ENCODE measurements around the gene FBXO21.
"Not testable (repeated sequence)": the region's sequence is repeated elsewhere in the genome, so short reads cannot be mapped to it uniquely, and the experiment has no call there.

The FBXO21 gene

DNA sequence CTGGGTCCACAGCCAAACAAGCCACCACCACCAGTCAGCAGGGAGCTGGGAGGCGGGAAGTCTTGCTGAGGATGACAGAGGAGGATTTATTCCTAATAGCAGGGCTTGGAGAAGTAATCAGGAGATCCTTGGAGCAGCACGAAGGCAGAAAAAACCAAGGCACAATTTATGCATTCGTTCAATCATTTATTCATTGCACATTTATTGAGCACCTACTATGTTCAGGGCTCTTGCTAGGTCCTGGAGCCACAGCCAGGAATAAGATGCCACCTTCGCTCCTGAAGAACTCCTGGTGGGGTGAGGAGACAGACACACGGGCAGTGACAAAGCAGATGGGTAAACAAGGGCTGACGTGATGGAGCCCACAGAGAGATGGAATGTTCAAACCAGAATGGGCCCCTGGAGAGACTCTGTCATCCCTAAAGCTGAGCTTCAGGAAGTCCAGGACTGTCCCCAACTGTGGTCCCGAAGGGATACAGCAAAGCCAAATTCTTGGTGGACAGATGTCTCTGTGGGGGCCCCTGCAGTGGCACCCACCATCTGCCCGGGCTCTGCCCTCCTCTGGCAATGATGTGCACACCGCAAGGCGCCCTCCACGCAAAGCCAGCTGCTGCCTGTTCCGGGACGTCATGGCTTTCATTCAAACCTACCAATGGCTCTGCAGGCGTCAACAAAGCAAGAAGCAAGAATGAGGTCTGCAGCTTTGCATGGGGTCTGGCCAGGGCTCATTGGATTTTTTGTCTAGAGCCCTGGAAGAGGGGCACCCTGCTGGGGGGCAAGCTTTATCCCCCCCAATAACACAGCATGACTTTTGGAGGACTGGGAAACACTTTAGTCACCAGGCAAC is 88.1 kb downstream of the FBXO21 start:
- no peak for DNase-seq (ENCODE audit: low read depth)

DNA sequence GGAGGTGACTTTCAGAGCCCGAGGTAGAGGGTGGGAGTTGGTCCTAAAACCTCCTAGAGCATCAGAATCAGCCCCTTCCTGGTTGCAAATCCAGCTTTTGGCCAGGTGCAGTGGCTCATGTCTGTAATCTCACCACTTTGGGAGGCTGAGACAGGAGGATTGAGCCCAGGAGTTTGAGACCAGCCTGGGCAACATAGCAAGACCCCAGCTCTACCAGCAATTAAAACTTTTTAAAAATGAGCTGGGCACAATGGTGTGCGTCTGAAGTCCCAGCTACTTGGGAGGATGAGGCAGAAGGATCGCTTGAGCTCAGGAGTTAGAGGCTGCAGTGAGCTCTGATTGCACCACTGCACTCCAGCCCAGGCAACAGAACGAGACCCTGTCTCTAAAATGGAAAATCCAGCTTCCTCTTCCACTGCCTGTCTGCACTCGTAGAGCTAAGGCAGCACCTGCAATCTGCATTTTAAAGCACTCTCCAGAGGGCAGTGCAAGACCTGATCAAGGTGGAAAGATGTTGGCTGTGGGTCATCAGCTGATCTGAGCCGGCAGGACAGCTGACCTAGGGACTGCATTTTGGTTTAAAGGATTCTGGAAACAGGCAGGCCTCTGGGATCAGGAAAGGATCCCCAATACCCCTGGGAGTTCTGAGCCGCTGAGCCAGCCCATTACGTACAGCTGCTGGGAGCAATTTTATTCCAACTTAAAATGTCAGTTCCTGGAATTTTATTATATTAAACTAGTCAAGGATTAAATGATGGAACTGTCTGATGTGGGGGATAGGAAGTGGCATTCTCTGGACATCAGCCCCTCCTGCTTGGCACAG is 89.2 kb downstream of the FBXO21 start:
- DNase-seq (ENCODE audit: low read depth): no peak

DNA sequence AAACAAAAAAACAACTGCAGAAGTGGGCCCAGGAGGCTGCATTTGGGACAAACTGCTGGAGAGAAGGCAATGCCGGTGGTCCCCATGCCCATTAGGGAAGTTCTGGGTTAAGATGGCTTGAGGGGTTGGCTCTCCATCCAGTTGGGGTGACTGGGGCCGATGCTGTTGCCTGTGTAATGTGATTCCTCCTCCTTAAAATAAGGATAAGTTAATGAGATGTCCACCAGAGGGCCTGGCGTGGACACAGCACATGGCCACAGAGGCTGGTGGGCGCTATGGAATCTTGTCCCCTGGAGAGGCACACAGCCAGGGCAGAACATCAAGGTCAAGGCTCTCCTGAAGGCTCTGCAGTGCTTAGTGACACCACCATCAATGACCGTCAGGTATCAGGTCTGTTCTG is 90.0 kb downstream of the FBXO21 start:
- DNase-seq (ENCODE audit: low read depth): no peak

DNA sequence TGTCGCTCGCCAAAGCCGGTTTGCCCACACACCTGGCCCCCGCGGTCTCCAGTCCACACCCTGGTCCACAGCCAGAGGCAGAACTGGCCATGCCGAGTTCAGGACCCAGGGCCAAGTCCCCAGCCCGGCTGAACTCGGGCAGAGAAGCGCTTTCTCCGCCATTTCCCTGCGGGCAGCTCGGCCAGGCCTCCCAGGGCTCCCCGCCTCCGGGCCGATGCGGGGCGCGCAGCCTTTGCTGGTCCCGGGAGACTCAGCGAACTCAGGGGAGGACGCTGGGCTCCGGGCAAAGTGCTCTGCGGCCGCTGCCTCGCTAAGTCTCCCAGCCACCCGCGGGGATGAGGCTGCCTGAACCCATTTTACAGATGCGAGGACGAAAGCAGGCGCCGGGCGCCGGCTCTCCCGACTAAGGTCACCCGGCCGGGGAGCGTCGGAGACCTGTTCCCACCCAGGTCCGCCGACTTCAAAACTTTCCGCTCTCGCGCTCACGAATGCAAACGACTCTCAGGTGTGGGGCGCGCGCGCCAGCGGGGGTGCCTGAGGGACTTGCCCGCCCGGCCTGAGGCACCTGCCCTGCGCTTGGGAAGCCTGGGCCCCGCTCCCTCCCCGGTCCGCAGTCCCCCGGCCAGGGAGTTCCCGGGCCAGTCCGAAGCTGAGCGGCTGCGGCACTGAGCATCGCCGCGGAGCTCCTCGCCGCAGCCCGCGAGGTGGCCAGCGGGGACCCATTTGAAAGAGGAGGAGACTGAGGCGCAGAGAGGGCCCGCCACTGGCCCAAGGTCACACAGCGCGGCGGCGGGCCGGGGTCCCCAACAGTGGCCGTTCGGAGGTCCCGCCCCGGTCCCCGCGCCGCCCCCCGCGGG is 91.7 kb downstream of the FBXO21 start:
- DNase-seq (ENCODE audit: low read depth): no peak

DNA sequence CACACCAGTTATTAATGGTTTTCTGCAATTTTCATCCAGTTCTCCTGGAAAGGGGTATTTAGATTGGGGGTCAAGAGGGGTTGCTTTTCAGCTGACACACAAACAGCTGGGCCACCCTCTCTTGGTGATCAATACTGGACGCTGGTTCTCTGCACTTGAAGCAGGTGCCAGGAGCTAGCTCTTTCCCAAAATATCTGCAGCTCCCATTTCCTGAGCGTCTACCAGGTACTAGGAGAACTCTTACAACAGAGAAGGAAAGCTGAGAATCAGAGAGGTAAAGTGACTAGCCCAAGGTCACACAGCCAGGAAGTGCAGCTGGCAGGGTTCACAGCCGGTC is 92.3 kb downstream of the FBXO21 start:
- DNase-seq (ENCODE audit: low read depth): no peak

DNA sequence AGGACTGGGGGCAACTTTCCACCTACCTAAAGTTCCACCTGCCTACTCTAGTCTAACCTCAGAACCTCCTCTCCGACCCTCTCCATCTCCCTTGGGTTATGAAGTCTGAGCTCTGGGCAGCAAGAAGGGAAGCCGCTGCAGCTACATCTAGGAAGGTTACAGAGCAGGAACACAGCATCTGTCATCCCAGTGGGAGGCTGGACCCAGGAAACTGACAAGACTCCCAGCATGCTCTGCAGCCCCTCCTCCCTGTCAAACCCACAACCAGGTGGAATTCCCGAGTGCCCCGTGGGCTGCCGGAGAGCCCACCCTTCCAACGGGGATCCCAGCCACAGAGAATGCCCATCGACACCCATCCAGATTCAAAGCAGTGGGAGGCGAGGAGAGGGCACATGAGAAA is 93.1 kb downstream of the FBXO21 start:
- no peak for DNase-seq (ENCODE audit: low read depth)

DNA sequence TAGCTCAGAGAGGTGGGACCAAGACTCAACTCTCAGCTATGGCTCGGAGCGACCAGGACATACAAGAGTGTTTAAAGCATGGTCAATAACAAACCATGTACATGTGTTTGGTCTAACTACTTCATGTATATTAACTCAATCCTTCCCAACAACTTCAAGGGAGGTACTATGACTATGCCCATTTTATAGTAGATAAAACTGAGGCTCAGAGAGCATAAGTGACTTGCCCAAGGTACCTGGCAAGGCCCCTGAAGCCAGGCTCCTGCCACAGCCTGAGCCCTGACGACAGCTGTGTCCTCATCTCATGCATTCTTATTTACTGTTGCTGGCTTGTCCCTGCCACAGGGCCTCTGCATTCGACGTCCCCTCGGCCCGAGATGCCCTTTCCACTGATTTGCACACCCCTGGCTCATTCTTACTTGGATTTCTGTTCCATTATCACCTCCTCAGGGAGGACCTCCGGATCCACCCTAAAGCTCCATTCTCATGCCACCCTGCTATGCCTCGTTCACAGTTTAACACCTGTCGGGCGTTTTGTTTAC is 93.7 kb downstream of the FBXO21 start:
- no peak for DNase-seq (ENCODE audit: low read depth)

DNA sequence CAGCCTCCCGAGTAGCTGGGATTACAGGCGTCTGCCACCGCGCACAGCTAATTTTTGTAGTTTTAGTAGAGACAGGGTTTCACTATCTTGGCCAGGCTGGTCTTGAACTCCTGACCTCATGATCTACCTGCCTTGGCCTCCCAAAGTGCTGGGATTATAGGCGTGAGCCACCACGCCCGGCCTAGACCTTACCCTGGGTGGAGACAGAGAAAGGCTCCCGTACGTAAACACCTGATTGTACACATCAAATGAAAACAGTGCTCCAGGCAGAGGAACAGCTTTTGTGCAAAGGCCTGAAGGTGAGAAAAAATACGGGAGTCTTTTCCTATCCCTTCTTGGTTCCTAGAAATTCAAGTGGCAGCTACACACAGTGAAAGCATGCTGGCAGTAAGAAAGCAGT is 95.1 kb downstream of the FBXO21 start:
- not testable (repeated sequence) for DNase-seq (ENCODE audit: low read depth)

DNA sequence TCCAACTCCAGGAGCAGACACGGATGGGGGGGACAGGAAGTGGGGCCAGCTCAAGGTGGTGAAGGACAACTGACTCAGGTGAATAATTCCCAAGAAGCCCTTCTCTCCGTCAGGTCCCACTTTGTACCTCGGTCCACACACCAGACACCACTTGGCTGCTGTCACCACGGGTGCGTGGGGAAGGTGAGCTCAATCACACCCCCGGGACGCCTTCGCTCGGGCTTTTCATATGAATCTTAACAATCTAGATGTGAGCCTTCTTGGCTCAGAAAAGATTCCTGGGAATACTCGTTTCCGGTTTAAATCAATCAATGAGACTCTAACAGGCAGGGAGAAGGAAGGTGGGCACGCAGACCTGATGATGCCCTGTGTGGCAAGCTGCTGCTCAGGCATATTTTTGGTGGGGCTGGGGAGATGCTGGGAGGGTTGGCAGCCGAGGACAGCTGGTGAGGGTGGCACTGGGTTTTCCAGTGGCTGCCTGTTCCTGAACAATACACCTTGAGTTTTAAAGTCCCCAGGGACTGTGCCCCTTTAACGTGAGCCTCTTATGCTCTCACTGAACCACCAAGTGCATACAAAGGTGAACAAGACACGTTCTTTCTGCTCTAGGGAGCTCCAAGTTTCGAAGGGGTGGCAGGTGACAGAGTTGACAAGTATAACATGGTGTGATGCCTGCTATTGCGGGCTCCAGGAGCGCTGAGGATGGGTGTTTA is 96.2 kb downstream of the FBXO21 start:
- DNase-seq (ENCODE audit: low read depth): no peak

DNA sequence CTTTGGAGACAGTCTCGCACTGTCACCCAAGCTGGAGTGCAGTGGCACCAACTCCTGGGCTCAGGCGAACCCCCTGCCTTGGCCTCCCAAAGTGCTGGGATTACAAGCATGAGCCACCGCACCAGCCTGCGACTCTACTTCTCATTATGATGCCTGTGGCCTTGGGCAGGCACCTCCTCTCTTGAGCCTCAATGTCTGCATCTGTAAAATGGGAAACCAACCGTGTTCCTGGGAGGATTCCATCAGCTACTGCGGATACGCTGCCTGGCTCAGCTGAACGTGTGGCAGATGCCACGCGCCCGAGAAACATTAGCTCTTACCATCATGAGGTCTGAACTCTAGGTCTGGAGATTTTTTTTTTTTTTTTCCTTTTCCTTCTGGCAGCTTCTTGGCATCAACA is 96.8 kb downstream of the FBXO21 start:
- no peak for DNase-seq (ENCODE audit: low read depth)

DNA sequence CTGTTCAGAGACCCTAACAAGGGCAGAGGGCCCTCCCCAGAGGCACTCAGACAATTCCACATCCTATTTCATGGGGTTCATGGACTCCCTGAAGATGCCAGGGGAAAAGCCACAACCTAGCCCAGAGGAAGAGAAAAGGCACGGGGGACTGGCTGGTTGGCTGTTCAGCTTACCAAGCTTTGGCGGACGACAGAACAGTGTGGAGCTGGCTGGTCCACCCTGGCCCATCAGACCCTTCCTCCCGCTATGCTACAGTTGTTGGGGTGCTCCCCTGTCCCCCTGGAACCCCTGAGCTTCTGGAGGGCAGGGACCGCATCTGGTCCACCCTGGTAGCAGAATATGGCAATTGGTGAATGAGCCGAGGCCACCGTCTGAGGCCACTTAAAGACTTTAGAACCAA is 97.4 kb downstream of the FBXO21 start:
- DNase-seq (ENCODE audit: low read depth): no peak

DNA sequence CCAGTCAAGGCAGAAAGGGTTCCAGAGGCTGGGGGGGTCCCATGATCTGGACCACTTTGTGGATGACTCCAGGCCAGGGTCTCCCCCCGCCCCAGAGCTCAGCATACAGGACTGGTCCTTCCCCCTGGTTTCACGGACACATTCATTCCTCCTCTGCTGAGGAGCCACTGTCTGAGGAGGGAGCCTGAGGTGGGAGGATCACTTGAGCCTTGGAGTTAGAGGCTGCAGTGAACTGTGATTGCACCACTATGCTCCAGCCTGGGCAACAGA is 97.8 kb downstream of the FBXO21 start:
- no peak for DNase-seq (ENCODE audit: low read depth)
